ENCODE data around the gene HPCA.

Gene HPCA

GRCh38 chr1:32937061-32937460, 50.8 kb downstream of the HPCA start:
- TF ChIP-seq, protein P1, sequence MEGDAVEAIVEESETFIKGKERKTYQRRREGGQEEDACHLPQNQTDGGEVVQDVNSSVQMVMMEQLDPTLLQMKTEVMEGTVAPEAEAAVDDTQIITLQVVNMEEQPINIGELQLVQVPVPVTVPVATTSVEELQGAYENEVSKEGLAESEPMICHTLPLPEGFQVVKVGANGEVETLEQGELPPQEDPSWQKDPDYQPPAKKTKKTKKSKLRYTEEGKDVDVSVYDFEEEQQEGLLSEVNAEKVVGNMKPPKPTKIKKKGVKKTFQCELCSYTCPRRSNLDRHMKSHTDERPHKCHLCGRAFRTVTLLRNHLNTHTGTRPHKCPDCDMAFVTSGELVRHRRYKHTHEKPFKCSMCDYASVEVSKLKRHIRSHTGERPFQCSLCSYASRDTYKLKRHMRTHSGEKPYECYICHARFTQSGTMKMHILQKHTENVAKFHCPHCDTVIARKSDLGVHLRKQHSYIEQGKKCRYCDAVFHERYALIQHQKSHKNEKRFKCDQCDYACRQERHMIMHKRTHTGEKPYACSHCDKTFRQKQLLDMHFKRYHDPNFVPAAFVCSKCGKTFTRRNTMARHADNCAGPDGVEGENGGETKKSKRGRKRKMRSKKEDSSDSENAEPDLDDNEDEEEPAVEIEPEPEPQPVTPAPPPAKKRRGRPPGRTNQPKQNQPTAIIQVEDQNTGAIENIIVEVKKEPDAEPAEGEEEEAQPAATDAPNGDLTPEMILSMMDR (IDR thresholded peaks at IDR 0.05) = no peak
- no peak overlapping the region for H3K27ac ChIP-seq
- peaks cover 0 to 13% (median 4%) of the 10 kb centered on the region in 4 donors for H3K4me1 ChIP-seq
- no peaks in the 10 kb centered on the region for H3K27me3 ChIP-seq
- no peak overlapping the region for H3K4me3 ChIP-seq
- no peak for DNase-seq
- peaks cover 27 to 64% (median 51%) of the 10 kb centered on the region in 3 donors for H3K36me3 ChIP-seq
- H3K9me3 ChIP-seq = no peaks in the 10 kb centered on the region
- intact Hi-C loops (cut with DNase I; ENCODE audit: low total_unique reads) = loop anchor here (10.0 kb wide), 1 partner anchor 148 kb away; the partner anchor contains the start of gene AZIN2

DNA sequence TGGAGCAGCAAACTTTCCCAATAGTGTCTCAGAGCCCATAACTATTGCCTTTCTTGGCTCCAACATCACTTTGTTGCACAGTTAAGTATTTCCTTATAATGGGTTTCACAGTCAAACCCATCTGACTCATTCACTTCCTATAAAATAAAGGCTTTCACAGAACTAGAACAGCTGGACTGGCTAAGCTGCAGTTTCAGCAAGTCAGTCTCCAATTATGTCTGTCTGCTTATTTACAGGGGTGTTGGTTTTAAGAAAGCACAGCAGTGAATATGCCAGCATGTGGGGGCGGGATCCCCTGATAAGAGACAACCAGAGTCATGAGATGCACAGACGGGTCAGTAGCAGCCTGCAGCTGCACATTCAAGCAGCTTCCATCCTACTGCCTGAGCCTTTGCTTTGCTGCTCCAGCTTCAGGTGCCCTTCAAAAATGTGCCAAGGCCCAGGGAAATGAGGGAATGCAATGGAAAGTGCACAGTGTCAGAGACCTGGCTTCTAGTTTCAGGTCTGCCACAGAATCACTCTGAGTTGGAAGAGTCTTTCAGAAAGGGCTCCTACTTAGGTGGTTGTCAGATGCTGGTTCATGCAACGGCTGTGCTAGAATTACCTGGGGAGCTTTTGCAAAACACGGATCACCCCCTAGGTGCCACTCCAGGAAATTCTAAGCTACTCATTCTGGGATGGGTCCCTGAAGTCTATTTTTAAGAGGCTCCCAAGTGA, 53.5 kb downstream of the HPCA start:
- H3K4me3 ChIP-seq = no peak overlapping the region
- H3K9me3 ChIP-seq = no peaks in the 10 kb centered on the region
- peaks cover 52 to 90% (median 68%) of the 10 kb centered on the region in 3 donors for H3K36me3 ChIP-seq
- intact Hi-C loops (cut with DNase I; ENCODE audit: low total_unique reads) = loop anchor here (10.0 kb wide), 1 partner anchor 145 kb away; the partner anchor contains the start of gene AZIN2
- TF ChIP-seq, protein P1 (IDR thresholded peaks at IDR 0.05) = no peak
- H3K27me3 ChIP-seq = no peaks in the 10 kb centered on the region
- H3K27ac ChIP-seq = no peak overlapping the region
- peak in 1 of 2 donors; percentile 48 for DNase-seq
- peaks cover 0 to 9% (median 3%) of the 10 kb centered on the region in 4 donors for H3K4me1 ChIP-seq

DNA sequence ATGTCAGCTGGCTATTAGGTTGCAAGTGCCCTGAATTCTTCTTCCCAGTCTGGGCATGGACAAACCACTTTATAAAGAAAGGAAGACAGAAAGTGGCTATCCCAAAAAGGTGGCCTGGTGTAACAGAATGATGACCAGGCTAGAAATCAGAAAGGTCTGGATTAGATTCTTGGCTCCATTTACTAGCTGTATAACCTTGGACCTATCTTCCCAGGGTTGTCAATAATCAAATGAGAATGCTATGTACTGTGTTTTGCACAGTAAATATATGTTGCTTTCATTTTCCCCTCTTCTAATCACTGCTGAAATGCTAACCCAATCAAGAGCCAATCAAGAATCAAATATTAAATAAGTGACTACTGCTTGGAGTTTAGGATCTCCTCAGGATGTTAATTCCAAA, 57.9 kb downstream of the HPCA start:
- no peak overlapping the region for H3K27ac ChIP-seq
- H3K27me3 ChIP-seq = no peaks in the 10 kb centered on the region
- intact Hi-C loops (cut with DNase I; ENCODE audit: low total_unique reads) = no loop called here
- DNase-seq = no peak
- H3K4me3 ChIP-seq = no peak overlapping the region
- peaks cover 0 to 49% (median 32%) of the 10 kb centered on the region in 4 donors for H3K4me1 ChIP-seq
- TF ChIP-seq, protein P1 (IDR thresholded peaks at IDR 0.05) = no peak
- H3K36me3 ChIP-seq = peaks cover 38 to 69% (median 40%) of the 10 kb centered on the region in 3 donors
- H3K9me3 ChIP-seq = no peaks in the 10 kb centered on the region
